OCI-LY1 (cell line): ENCODE results near the gene CACNA1C.

ENCODE experiments used
- EZH2 ChIP-seq: fragments of 200-600 bp; sonication (generic), shearing (Covaris generic); IDR thresholded peaks from 2 replicates; pipeline ENCODE4 v1.8.0; 2017; ENCODE audit warnings: borderline replicate concordance, mixed run types, mild to moderate bottlenecking, antibody characterized with exemption, low read length, moderate library complexity, mixed read lengths
- TF ChIP-seq, protein P1 (sequence below): fragments of 200-600 bp; sonication (generic), shearing (Covaris generic); IDR thresholded peaks from 2 replicates; pipeline ENCODE4 v1.5.1; 2017; ENCODE audit warnings: mild to moderate bottlenecking, antibody characterized with exemption, low read length, moderate library complexity, mixed read lengths

DNA sequence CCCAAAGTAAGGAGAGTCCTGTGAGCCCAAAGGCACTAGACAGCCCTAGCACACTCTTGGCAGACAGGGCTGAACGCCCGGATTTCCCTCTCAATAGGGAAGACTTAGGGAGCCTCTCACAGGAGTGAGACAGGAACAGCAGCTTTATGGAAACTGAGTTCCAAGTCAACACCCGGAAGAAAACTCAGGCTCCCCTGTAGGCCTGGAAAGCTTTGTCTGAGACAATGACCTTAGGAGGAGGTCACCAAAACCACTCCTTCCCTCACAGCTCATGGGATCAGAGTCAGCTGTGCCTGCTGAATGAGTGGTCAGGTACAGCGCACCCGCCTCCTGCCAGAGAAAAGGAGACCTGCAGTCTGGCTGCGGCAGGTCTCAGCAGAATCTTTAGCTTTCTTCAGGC is 229.5 kb downstream of the CACNA1C start:
- TF ChIP-seq EZH2: no peak
- TF ChIP-seq, protein P1, sequence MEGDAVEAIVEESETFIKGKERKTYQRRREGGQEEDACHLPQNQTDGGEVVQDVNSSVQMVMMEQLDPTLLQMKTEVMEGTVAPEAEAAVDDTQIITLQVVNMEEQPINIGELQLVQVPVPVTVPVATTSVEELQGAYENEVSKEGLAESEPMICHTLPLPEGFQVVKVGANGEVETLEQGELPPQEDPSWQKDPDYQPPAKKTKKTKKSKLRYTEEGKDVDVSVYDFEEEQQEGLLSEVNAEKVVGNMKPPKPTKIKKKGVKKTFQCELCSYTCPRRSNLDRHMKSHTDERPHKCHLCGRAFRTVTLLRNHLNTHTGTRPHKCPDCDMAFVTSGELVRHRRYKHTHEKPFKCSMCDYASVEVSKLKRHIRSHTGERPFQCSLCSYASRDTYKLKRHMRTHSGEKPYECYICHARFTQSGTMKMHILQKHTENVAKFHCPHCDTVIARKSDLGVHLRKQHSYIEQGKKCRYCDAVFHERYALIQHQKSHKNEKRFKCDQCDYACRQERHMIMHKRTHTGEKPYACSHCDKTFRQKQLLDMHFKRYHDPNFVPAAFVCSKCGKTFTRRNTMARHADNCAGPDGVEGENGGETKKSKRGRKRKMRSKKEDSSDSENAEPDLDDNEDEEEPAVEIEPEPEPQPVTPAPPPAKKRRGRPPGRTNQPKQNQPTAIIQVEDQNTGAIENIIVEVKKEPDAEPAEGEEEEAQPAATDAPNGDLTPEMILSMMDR: no peak
